Nephron (organoid): ENCODE results near the gene SFXN4.

Experiments used
- H3K27ac Mint-ChIP-seq, 3 experiments: 2 replicates each; pipeline ENCODE4 v1.8.0; 2020; ENCODE audit warnings: mixed read lengths in 3 of 3, mild to moderate bottlenecking in 2 of 3, moderate library complexity in 1 of 3
- H3K27me3 Mint-ChIP-seq: 2 replicates; pipeline ENCODE4 v1.8.0; 2021; ENCODE audit warnings: low read depth, mild to moderate bottlenecking, moderate library complexity, mixed read lengths
- H3K36me3 Mint-ChIP-seq: 2 replicates; pipeline ENCODE4 v1.8.0; 2020; ENCODE audit warnings: low read depth, mixed read lengths
- H3K4me1 Mint-ChIP-seq: 2 replicates; pipeline ENCODE4 v1.8.0; 2020; ENCODE audit warnings: mixed read lengths
- H3K4me3 Mint-ChIP-seq, 3 experiments: 2 replicates each; pipeline ENCODE4 v1.8.0; 2020; ENCODE audit warnings: mild to moderate bottlenecking in 3 of 3, mixed read lengths in 3 of 3, moderate library complexity in 2 of 3
- H3K9me3 Mint-ChIP-seq: 2 replicates; pipeline ENCODE4 v1.8.0; 2020; ENCODE audit warnings: mixed read lengths
- TF ChIP-seq, protein P1 (sequence below), 3 experiments: fragments of 200-600 bp; sonication (generic); IDR thresholded peaks; one replicate each; pipeline ENCODE4 v1.5.0; 2021; ENCODE audit warnings: antibody characterized with exemption in 3 of 3; ENCODE audit not compliant: unreplicated experiment in 3 of 3

Gene SFXN4

DNA sequence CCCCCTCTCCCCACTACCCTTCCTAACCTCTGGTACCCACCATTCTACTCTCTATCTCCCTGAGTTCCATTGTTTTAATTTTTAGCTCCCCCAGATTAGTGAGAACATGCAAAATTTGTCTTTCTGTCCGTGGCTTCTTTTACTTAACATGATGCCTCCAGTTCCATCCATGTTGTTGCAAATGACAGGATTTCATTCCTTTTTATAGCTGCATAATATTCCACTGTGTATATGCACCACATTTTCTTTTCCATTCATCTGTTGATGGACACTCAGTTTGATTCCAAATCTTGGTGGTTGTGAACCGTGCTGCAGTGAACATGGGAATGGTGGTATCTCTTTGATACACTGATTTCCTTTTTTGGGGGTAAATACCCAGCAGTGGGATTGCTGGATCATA lies 39.6 kb downstream of the SFXN4 start:
- Mint-ChIP-seq H3K4me3 (no peak overlapping the region), H3K36me3 (peaks cover 65% of the 10 kb centered on the region), H3K9me3 (no peaks in the 10 kb centered on the region), H3K27ac (no peak overlapping the region), H3K4me1 (no peaks in the 10 kb centered on the region), H3K27me3 (no peaks in the 10 kb centered on the region)
- TF ChIP-seq, protein P1, sequence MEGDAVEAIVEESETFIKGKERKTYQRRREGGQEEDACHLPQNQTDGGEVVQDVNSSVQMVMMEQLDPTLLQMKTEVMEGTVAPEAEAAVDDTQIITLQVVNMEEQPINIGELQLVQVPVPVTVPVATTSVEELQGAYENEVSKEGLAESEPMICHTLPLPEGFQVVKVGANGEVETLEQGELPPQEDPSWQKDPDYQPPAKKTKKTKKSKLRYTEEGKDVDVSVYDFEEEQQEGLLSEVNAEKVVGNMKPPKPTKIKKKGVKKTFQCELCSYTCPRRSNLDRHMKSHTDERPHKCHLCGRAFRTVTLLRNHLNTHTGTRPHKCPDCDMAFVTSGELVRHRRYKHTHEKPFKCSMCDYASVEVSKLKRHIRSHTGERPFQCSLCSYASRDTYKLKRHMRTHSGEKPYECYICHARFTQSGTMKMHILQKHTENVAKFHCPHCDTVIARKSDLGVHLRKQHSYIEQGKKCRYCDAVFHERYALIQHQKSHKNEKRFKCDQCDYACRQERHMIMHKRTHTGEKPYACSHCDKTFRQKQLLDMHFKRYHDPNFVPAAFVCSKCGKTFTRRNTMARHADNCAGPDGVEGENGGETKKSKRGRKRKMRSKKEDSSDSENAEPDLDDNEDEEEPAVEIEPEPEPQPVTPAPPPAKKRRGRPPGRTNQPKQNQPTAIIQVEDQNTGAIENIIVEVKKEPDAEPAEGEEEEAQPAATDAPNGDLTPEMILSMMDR (IDR thresholded peaks at IDR 0.05; ENCODE audit: unreplicated experiment in 3 of 3) = no peak

DNA sequence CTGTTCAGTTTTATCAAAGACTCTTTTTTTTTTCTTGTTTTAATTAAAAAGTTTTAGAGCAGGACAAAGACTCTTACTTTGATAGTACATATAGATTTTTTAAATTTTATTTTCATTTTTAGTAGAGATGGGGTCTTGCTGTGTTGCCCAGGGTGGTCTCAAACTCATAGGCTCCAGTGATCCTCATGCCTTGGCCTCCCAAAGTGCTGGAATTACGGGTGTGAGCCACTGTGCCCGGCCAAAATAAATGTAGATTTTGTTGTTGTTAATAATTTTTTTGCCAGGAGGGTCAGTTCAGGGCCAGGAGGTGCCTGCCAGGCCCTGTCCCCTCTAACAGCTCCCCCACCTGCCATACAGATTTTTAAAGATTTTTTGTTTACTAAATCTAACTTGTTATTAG lies 44.6 kb downstream of the SFXN4 start:
- no peaks in the 10 kb centered on the region for H3K9me3 Mint-ChIP-seq

DNA sequence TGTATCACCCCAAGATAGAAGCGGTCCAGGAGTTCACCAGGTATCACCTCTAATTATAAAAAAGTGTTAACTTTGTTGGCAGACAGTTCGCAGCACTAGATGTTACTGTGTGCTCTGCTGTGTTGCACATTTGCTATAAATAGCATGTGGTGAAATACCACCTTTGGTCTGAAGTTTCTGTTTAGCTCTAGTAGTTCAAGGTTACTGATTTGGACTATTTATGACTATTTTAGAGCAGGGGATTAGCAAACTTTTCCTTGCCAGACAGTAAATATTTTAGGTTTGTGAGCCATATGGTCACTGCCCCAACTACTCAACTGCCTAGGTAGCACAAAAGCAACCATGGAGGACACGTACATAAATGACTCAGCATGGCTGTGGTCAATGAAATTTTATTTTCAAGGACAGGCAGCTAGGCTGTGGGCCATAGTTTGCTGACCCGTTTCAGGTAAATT lies 45.1 kb downstream of the SFXN4 start:
- Mint-ChIP-seq H3K4me1 (no peaks in the 10 kb centered on the region), H3K4me3 (no peak overlapping the region), H3K9me3 (no peaks in the 10 kb centered on the region), H3K27ac (no peak overlapping the region), H3K36me3 (peaks cover 50% of the 10 kb centered on the region), H3K27me3 (no peaks in the 10 kb centered on the region)
- TF ChIP-seq, protein P1 (IDR thresholded peaks at IDR 0.05; ENCODE audit: unreplicated experiment in 3 of 3) = no peak

More for the DNA sequence above, 44.6 kb downstream of the SFXN4 start:
- Mint-ChIP-seq H3K27me3 (no peaks in the 10 kb centered on the region), H3K4me1 (no peaks in the 10 kb centered on the region), H3K4me3 (no peak overlapping the region), H3K36me3 (peaks cover 51% of the 10 kb centered on the region), H3K27ac (no peak overlapping the region)
- TF ChIP-seq, protein P1 (IDR thresholded peaks at IDR 0.05; ENCODE audit: unreplicated experiment in 3 of 3) = no peak

DNA sequence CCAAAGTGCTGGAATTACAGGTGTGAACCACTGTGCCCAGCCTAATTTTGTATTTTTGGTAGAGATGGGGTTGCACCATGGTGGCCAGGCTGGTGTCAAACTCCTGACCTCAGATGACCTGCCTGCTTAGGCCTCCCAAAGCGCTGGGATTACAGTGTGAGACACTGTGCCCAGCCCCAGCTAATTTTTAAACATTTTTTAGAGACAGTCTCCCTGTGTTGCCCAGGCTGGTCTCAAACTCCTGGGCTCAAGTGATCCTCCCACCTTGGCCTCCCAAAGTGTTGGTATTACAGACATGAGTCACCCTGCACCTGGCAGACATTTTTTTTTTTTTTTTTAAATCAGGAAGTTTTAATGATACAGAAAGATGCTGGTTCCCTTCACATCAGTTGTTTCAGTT lies 46.1 kb downstream of the SFXN4 start:
- TF ChIP-seq, protein P1 (IDR thresholded peaks at IDR 0.05; ENCODE audit: unreplicated experiment in 3 of 3) = no peak
- Mint-ChIP-seq H3K27ac (no peak overlapping the region), H3K4me1 (no peaks in the 10 kb centered on the region), H3K36me3 (peaks cover 56% of the 10 kb centered on the region), H3K4me3 (no peak overlapping the region), H3K9me3 (no peaks in the 10 kb centered on the region), H3K27me3 (no peaks in the 10 kb centered on the region)

DNA sequence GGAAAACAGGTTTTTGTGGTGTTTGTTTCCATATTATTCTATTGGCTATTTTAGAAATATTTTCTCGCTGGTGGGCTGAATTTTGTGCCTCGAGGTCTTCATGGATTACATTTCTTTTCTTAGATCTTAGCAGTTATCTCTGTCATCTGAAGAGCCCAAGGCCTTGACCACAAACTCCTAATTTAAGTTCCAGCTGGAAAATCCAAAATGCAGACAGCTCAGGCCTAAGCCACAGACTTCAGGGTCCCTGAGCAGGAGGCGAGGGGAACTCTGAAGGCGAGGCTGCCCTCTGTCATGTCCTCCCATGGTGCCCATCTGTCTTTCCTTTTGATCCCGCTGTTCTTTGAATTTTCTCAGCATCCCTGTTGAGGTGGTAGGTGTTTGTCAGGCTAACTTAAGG lies 47.3 kb downstream of the SFXN4 start:
- TF ChIP-seq, protein P1 (IDR thresholded peaks at IDR 0.05; ENCODE audit: unreplicated experiment in 3 of 3) = no peak
- Mint-ChIP-seq H3K4me1 (no peaks in the 10 kb centered on the region), H3K36me3 (peaks cover 64% of the 10 kb centered on the region), H3K9me3 (no peaks in the 10 kb centered on the region), H3K4me3 (no peak overlapping the region), H3K27ac (no peak overlapping the region), H3K27me3 (no peaks in the 10 kb centered on the region)

DNA sequence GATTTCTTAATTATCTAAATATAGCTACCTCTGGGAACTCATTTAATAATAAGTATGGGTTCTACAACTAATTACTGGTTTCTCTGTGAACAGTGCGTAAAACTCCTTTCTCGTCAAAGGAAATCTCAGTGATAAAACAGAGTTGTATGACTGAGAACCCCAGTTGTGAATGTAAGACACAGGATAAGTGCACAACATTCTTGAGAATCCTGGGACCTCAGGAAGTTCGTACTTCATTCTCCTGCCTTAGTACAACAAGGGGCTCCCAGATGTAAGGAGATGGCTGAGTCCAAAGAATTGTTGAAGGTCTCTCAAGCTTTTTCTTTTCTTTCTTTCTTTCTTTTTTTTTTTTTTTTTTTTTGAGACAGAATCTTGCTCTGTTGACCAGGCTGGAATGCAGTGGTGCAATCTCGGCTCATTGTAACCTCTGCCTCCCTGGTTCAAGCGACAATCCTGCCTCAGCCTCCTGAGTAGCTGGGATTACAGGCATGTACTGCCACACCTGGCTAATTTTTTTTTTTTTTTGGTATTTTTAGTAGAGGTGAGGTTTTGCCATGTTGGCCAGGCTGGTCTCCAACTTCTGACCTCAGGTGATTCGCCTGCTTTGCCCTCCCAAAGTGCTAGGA lies 49.1 kb downstream of the SFXN4 start:
- H3K27me3 Mint-ChIP-seq = no peaks in the 10 kb centered on the region
- H3K36me3 Mint-ChIP-seq = peaks cover 56% of the 10 kb centered on the region
- no peak overlapping the region for H3K27ac Mint-ChIP-seq
- no peaks in the 10 kb centered on the region for H3K9me3 Mint-ChIP-seq
- TF ChIP-seq, protein P1 (IDR thresholded peaks at IDR 0.05; ENCODE audit: unreplicated experiment in 3 of 3) = no peak
- no peak overlapping the region for H3K4me3 Mint-ChIP-seq
- no peaks in the 10 kb centered on the region for H3K4me1 Mint-ChIP-seq
